Keratinocyte (primary cell): Measurements from ENCODE around the gene PLK5. TPM values are rescaled to one million over a fixed set of nuclear protein-coding genes. Genes with fewer than 3 reads are reported as not detected.

ENCODE experiments used
- DNase-seq: peaks from one replicate; pipeline ENCODE4 v3.0.0-alpha.2; 2011; ENCODE audit warnings: low read depth, missing footprints, low spot score
- FAIRE-seq: peaks from 2 replicates; lab custom pipeline; 2011; peaks lifted over from hg19 to GRCh38; lab: Jason Lieb, UNC
- H2AFZ ChIP-seq: 2 replicates; pipeline ENCODE4 v1.6.0; 2012; ENCODE audit warnings: low read length, control low read depth, inconsistent platforms; ENCODE audit not compliant: control insufficient read depth
- H3K27ac ChIP-seq: 2 replicates; pipeline ENCODE4 v1.5.1; 2011; ENCODE audit warnings: low read length; ENCODE audit not compliant: control insufficient read depth, insufficient read depth
- H3K27me3 ChIP-seq: 3 replicates; pipeline ENCODE4 v1.6.0; 2011; ENCODE audit warnings: low read length; ENCODE audit not compliant: control insufficient read depth, insufficient read depth; ENCODE audit errors: extremely low read depth
- H3K36me3 ChIP-seq, 2 experiments: 2 replicates in 1 of 2; 3 replicates in 1 of 2; pipeline ENCODE4 v1.5.1; 2011; ENCODE audit warnings: low read length in 2 of 2, mild to moderate bottlenecking in 1 of 2; ENCODE audit not compliant: control insufficient read depth in 2 of 2, insufficient read depth in 2 of 2; ENCODE audit errors: extremely low read depth in 1 of 2
- H3K4me1 ChIP-seq: 3 replicates; pipeline ENCODE4 v1.5.1; 2011; ENCODE audit warnings: low read length; ENCODE audit not compliant: control insufficient read depth, insufficient read depth; ENCODE audit errors: extremely low read depth
- H3K4me2 ChIP-seq: 3 replicates; pipeline ENCODE4 v1.6.0; 2011; ENCODE audit warnings: low read depth, low read length; ENCODE audit not compliant: control insufficient read depth, insufficient read depth; ENCODE audit errors: extremely low read depth
- H3K4me3 ChIP-seq, 3 experiments: fragments of 200-600 bp in 1 of 3; sonication (generic) in 1 of 3; 2 replicates in 2 of 3; 3 replicates in 1 of 3; pipeline ENCODE4 v1.5.1; 2011 to 2016; ENCODE audit warnings: low read length in 3 of 3, mild to moderate bottlenecking in 3 of 3, control low read depth in 2 of 3, inconsistent platforms in 1 of 3, low read depth in 1 of 3, mixed read lengths in 1 of 3, mixed run types in 1 of 3, moderate library complexity in 1 of 3; ENCODE audit not compliant: control insufficient read depth in 2 of 3, insufficient read depth in 2 of 3; ENCODE audit errors: extremely low read depth in 1 of 3
- H3K79me2 ChIP-seq: 2 replicates; pipeline ENCODE4 v1.6.0; 2012; ENCODE audit warnings: low read length; ENCODE audit not compliant: control insufficient read depth, insufficient read depth
- H3K9ac ChIP-seq: 3 replicates; pipeline ENCODE4 v1.6.0; 2011; ENCODE audit warnings: low read length; ENCODE audit not compliant: control insufficient read depth, insufficient read depth; ENCODE audit errors: extremely low read depth
- H3K9me1 ChIP-seq: 3 replicates; pipeline ENCODE4 v1.6.0; 2011; ENCODE audit warnings: low read length; ENCODE audit not compliant: control insufficient read depth, insufficient read depth; ENCODE audit errors: extremely low read depth
- H3K9me3 ChIP-seq: 2 replicates; pipeline ENCODE4 v1.5.1; 2012; ENCODE audit warnings: low read depth, low read length; ENCODE audit not compliant: control insufficient read depth
- H4K20me1 ChIP-seq: 3 replicates; pipeline ENCODE4 v1.6.0; 2011; ENCODE audit warnings: low read length; ENCODE audit not compliant: control insufficient read depth, insufficient read depth; ENCODE audit errors: extremely low read depth
- CTCF ChIP-seq, 3 experiments: IDR thresholded peaks in 1 of 3; conservative IDR thresholded peaks in 1 of 3; optimal IDR thresholded peaks in 1 of 3; 2 replicates in 2 of 3; 3 replicates in 1 of 3; pipeline versions ENCODE3 to v1.5.1; 2011; ENCODE audit warnings: low read length in 3 of 3, mild to moderate bottlenecking in 3 of 3, moderate library complexity in 2 of 3, control low read depth in 1 of 3, inconsistent platforms in 1 of 3; ENCODE audit not compliant: insufficient read depth in 2 of 3; ENCODE audit errors: extremely low read depth in 1 of 3
- EZH2 ChIP-seq: IDR thresholded peaks from one replicate; pipeline ENCODE4 v1.6.1; 2012; ENCODE audit warnings: inconsistent platforms, mild to moderate bottlenecking, low read length, moderate library complexity
- dilution Hi-C: fragments of 300-500 bp; cut with MboI; formaldehyde crosslinking; loops from one replicate; pipeline ENCODE4 v1.7.0; 2020; ENCODE audit warnings: low sequenced_read_pairs; ENCODE audit not compliant: extremely low pct_ligation_motif_present
- polyA plus RNA-seq, 5 experiments: library from polyadenylated mRNA; depleted of rRNA in 3 of 5; stranded (reverse) in 3 of 5; stranded (forward) in 1 of 5; unstranded in 1 of 5; fragments of >200 nt; gene quantifications; 1 replicate in 1 of 5; 2 replicates in 3 of 5; 3 replicates in 1 of 5; pipeline versions ENCODE4 v1.2.1 to v1.2.3, GENCODE V29; 2011 to 2012; ENCODE audit warnings: missing spikeins in 2 of 5, low read depth in 1 of 5, low replicate concordance in 1 of 5

The PLK5 gene
- polyA plus RNA-seq, 1 donor (not counting 4 experiments of a cell fraction or from before 2014, with no cell fraction given) = 0.05 TPM

- Histone ChIP-seq H3K4me3 (no peak overlapping the region), H2AFZ (no peak overlapping the region), H3K4me1 (no peaks in the 10 kb centered on the region), H4K20me1 (no peaks in the 10 kb centered on the region), H3K79me2 (peaks cover 2% of the 10 kb centered on the region), H3K27me3 (no peaks in the 10 kb centered on the region), H3K36me3 (peaks cover 5 to 23% of the 10 kb centered on the region in 2 experiments), H3K4me2 (no peak overlapping the region), H3K27ac (no peak overlapping the region), H3K9me3 (no peaks in the 10 kb centered on the region), H3K9me1 (no peaks in the 10 kb centered on the region), H3K9ac (no peak overlapping the region)
- DNase-seq = no peak
- dilution Hi-C loops = no loop called here
- TF ChIP-seq EZH2 (no peak), CTCF (optimal IDR thresholded peaks at IDR 0.05 in 1 of 3, IDR thresholded peaks at IDR 0.05 in 1 of 3, conservative IDR thresholded peaks at IDR 0.05 in 1 of 3; ENCODE audit: extremely low read depth in 1 of 3, insufficient read depth in 2 of 3, low read length in 3 of 3) (no peak)
- FAIRE-seq = no peak
Observed at GRCh38 chr19:1580382-1580781, 56.5 kb downstream of the PLK5 start.

GRCh38 chr19:1580957-1581356 lies 57.1 kb downstream of the PLK5 start:
- Histone ChIP-seq H3K4me2 (no peak overlapping the region), H3K9me1 (no peaks in the 10 kb centered on the region), H4K20me1 (no peaks in the 10 kb centered on the region), H3K9me3 (no peaks in the 10 kb centered on the region), H3K36me3 (peaks cover 5 to 17% of the 10 kb centered on the region in 2 experiments), H3K4me1 (no peaks in the 10 kb centered on the region), H3K79me2 (peaks cover 2% of the 10 kb centered on the region), H2AFZ (no peak overlapping the region), H3K27ac (no peak overlapping the region), H3K27me3 (no peaks in the 10 kb centered on the region), H3K4me3 (no peak overlapping the region), H3K9ac (no peak overlapping the region)
- dilution Hi-C loops = no loop called here
- DNase-seq (no peak), FAIRE-seq (no peak)
- no peak for TF ChIP-seq CTCF (optimal IDR thresholded peaks at IDR 0.05 in 1 of 3, IDR thresholded peaks at IDR 0.05 in 1 of 3, conservative IDR thresholded peaks at IDR 0.05 in 1 of 3; ENCODE audit: extremely low read depth in 1 of 3, insufficient read depth in 2 of 3, low read length in 3 of 3)
- no peak for TF ChIP-seq EZH2
